GM23338 (cell line): ENCODE measurements around the gene SCRT2. TPM values are rescaled to one million over a fixed set of nuclear protein-coding genes. Genes with fewer than 3 reads are reported as not detected.

Source experiments
- ETS1 ChIP-seq: IDR thresholded peaks from 2 replicates; pipeline ENCODE4 v1.6.1; 2016; ENCODE audit warnings: antibody characterized with exemption
- EZH2 ChIP-seq: fragments of 200-600 bp; sonication (generic); IDR thresholded peaks from one replicate; pipeline ENCODE4 v1.8.0; 2017; ENCODE audit warnings: antibody characterized with exemption, mild to moderate bottlenecking, low read depth; ENCODE audit not compliant: unreplicated experiment
- JUNB ChIP-seq: IDR thresholded peaks from one replicate; pipeline ENCODE4 v1.6.1; 2016; ENCODE audit warnings: antibody characterized with exemption; ENCODE audit not compliant: unreplicated experiment
- NANOG ChIP-seq: IDR thresholded peaks from 2 replicates; pipeline ENCODE4 v1.6.1; 2016; ENCODE audit warnings: antibody characterized with exemption, borderline replicate concordance
- POLR2AphosphoS5 ChIP-seq: IDR thresholded peaks from 2 replicates; pipeline ENCODE4 v1.6.1; 2016; ENCODE audit warnings: antibody characterized with exemption, low read depth
- REST ChIP-seq: IDR thresholded peaks from one replicate; pipeline ENCODE4 v1.6.1; 2018; ENCODE audit warnings: antibody characterized with exemption; ENCODE audit not compliant: unreplicated experiment
- STAT1 ChIP-seq: IDR thresholded peaks from one replicate; pipeline ENCODE4 v1.6.1; 2016; ENCODE audit warnings: antibody characterized with exemption; ENCODE audit not compliant: unreplicated experiment
- ZNF462 ChIP-seq: fragments of 250-450 bp; sonication (Bioruptor Pico); IDR thresholded peaks from 2 replicates; pipeline ENCODE4 v1.5.0; 2020; ENCODE audit warnings: mild to moderate bottlenecking, moderate library complexity
- polyA plus RNA-seq: library from polyadenylated mRNA; unstranded; fragments of >200 nt; fragmentation: Nextera tagmentation; extraction: Ambion mirVana; gene quantifications from 2 replicates; pipeline ENCODE4 v1.2.1, GENCODE V29; 2016
- total RNA-seq: library from RNA; depleted of rRNA; stranded (reverse); fragments of >200 nt; shearing (Covaris generic); gene quantifications from 2 replicates; pipeline ENCODE4 v1.2.3, GENCODE V29; 2014

The SCRT2 gene
- total and polyA plus RNA-seq, 2 experiments from 2014 or later = 0.31 TPM; not detected in 1

GRCh38 chr20:711576-711975 lies 36.0 kb upstream of the SCRT2 start (continued):
- TF ChIP-seq ZNF462 (CRISPR knock-in tag) (no peak), JUNB (no peak), NANOG (no peak), STAT1 (no peak), ETS1 (no peak), REST (no peak), EZH2 (no peak), POLR2AphosphoS5 (no peak)
